Stimulated activated CD4-positive, alpha-beta T cell treated with anti-CD3 and anti-CD28 coated beads, Interleukin-12 subunit alpha, Interleukin-12 subunit beta, amount 100 ng/mL, for 4 hours (primary cell): Measurements from ENCODE around the gene TPGS2.
"Not testable (repeated sequence)": the region's sequence is repeated elsewhere in the genome, so short reads cannot be mapped to it uniquely, and the experiment has no call there.

Experiments
- DNase-seq: peaks from one replicate; pipeline ENCODE4 v3.0.0-alpha.2; 2020

TPGS2 gene

DNA sequence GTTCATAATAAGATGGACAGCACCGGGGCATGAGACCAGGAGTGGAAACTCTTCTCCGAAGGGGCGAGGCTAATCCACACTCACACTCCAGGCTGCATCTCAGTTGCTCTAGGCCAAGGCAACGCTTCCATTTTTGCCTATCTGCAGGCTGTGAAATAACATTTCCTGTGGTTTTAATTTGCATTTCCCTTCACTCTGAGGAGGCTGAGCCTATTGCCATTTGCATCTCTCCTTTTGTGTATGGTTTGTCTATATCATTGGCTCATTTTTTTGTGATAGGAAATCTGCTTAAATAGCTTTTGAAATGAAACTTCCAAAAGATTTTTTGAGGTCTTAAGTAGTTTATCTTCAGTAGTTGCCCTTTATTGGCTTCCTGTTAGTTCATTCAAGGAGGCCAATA is 57.6 kb downstream of the TPGS2 start:
- DNase-seq, result no peak

DNA sequence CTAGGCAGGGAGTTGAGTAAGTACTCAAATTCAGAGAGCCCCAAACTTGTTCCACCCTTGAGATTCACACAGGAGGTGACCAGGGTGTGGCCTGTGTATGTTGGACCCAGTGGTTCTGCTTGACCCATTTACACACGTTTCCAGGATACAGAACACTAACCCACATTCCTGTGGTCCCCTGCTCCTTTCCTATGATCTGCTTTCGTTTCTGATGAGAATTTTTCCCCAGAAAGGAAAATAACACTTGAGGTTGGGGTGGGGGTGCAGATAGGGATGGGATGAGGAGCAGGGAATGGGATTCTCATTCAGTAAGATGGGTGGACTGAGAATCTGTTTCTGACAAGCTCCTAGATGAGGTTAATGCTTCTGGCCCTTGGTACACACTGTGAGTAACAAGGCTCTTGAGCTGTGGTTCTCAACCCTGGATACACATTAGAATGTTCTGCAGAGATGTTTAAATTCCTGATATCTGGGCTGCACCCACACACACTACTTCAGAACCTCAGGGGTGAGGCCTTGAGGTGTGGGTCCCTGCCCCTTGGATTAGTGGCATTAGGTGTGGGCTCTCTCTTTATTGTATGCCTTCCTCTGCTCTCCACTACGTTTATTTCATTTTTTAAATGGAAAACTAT is 58.4 kb downstream of the TPGS2 start:
- no peak for DNase-seq

DNA sequence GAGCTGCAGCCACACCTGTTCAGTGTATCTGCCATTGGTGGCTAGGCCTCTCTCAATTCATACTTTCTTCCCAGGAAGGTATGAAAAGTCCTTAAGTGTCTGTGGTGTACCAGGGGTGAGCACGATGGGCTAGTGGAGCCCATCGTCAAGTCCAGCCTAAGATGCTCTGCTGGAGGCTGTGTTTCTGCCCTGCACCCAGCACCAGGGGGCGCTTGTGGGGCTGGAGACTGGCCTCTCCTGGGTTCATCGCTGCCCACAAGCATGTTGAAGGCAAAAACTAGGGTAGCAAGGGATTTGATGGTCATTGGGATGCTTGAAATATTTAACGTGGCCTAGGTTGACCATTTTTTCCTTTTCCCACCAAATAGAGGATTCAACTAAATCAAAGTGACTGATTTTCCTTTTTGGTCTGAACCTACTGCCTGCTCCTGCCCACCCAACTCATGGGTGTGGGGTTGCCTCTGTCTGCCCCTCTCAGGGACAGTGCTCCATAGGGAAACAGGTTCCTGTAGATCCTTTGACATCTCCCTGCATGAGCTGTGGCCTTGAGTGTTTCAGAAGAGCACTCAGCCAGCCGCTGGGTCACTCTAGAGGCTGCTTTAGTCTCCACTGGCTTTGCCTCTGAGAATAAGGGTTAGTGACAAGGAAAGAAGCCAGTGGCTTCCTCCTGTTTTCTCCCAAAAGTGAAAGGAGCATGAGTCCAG is 59.0 kb downstream of the TPGS2 start:
- DNase-seq, result peak; percentile 2

DNA sequence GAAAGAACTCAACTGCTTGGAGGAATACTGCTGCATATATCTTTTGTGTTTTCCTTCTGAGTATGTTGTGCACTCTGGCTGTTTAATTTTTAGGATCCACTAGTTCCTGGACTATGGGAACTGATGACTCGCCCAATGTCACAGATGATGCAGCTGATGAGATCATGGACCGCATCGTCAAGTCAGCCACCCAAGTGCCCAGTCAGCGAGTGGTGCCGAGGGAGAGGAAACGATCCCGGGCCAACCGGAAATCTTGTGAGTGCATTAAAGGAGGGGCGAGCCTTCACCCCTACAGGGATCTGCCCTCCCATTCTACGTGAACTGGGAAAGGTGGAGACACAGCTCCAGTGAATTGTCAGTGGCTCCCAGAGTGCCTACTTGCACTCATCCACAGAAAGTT is 59.6 kb downstream of the TPGS2 start:
- no peak for DNase-seq

DNA sequence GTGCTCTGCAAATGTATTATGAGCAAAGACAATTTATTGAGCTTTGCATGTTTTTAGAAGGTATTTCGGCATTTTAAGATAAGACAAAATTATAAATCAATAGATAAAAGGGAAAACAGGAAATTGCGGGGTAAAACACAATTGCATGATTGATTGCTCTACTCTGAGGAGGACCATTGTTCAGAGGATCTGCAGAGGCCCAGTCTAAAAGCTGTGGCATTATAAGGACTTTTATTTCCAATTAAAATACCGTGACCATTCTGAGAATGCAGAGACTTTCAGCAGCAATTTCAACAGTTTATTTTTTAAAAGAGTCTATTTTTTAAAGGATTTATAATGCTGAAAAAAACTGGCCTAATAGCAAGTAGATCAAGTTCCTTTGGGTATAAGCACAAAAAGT is 62.0 kb downstream of the TPGS2 start:
- DNase-seq, result no peak

DNA sequence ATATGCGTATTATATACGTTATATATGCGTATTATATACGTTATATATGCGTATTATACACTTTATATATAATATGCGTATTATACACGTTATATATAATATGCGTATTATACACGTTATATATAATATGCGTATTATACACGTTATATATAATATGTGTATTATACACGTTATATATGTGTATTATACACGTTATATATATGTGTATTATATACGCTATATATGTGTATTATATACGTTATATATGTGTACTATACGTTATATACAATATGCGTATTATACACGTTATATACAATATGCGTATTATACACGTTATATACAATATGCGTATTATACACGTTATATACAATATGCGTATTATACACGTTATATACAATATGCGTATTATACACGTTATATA is 65.8 kb downstream of the TPGS2 start:
- DNase-seq, result not testable (repeated sequence)

DNA sequence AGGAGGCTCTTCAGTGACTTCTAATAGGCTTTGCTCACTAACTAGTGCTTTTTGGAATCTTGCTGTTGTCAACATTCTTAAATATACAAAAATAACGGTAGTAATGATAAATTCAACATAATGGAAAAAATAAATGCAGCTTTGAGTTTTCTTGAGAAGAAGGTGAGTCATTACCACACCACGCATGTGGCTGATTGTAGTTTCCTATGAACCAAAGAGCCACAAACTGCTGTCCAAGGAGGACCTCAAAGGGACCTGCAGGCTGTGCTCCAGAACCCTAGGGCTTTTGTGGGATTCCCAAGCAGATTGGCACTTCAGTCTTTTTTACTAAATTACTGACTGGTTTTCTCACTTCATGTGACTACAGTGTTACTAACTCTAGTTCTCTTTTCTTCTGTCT is 66.7 kb downstream of the TPGS2 start:
- DNase-seq, result no peak

DNA sequence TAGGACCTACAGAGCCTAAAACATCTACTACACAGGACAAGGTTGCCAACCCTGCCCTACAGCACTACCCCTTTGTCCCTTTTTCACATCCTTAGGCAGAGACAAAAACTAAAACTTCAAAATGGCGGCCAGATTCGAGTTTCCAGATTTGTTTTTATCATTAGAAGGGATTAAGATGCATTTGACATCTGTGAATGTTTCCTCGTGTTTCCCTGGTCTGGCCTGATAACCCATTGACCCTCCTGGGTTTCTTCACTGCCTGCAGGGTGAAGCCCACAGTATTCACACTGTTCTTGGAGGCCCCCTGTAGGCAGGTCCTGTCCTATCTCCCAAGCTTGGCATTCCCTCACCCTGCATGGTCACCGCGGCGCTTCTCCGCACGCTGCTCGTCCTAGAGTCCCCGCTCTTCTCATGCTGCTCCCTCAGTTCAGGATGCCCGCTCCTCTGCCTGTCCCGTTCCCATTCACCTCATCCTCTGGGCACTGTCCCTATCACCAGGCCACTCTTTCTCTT is 67.6 kb downstream of the TPGS2 start:
- DNase-seq, result no peak

DNA sequence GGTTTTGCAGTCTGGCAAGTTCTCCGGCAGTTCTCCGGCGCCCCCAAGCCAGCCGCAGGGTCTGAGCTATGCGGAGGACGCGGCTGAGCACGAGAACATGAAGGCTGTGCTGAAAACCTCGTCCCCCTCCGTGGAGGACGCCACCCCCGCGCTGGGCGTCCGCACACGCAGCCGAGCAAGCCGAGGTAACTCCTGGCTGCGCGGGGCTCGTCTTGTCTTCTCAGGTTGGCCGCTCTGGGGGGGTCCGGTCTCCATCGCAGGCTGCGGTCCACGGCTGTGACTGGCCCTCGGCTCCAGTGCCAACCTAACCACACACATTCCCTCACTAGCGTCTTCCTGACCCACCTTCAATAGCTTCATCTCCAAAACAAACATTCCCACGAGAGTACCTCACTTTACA is 68.2 kb downstream of the TPGS2 start:
- DNase-seq, result no peak

DNA sequence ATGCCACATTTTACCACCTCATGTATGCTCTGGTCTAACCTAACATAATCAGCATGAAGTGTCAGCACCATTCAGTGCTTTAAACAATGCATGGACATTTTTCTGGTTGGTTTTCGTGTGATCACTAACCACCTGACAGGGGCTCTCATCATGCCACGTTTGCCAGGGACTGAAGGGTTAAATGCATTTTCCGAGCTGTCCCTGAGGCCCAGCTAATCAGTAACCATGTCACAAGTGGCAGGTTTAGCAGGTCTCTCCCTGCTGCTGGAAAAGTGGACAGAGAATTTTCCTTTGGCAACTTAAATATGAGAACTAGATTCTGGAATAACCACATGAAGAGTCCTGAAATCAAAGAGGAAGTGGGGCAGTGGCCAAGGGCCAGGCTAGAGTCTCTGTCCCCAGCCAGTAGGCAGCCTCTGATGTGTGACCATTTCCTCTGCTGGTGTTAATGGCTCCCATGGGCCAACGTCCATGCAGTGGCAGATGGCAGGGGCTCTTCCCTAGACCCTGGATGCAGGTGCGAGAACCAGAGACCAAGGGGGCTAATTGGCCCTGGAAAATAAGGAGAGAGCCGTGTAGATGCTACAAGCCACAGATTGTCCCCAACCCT is 69.5 kb downstream of the TPGS2 start:
- DNase-seq, result no peak

DNA sequence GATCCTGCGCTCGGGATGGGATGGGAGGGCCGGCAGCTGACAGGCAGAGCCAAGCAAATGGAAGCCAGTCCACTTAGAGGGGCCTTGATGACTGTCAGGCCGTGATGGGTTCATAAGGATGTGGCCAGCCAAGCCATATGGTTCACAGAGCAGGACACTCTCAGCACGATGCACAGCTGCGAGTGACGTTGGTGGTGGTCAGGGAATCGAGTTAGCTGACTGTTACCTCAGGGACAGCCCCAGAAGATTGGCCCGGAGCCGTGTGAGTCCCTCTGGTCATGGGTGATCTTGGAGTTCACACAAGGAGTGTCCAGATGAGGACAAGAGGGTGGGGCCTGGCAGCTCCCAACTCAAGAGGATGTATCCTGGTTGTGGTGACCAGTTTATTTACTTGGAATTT is 70.2 kb downstream of the TPGS2 start:
- no peak for DNase-seq

DNA sequence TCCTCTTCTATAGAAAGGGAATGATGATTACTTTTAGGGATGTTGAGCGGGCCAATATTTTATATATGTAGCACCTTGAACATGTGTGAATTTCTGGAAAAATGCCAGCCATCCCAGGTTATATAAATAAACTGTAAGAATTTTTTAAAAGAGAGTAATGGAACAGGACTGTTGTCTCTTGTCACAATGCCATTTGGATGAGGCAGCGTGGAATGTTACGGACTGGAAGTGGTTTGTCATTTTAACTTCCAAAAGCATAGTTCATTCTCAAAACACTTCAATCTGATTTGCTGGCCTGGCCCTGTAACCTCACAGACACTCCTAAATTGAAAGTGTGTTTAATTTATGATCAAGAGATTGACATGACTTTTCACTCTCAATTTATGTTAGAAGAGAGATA is 70.8 kb downstream of the TPGS2 start:
- no peak for DNase-seq

DNA sequence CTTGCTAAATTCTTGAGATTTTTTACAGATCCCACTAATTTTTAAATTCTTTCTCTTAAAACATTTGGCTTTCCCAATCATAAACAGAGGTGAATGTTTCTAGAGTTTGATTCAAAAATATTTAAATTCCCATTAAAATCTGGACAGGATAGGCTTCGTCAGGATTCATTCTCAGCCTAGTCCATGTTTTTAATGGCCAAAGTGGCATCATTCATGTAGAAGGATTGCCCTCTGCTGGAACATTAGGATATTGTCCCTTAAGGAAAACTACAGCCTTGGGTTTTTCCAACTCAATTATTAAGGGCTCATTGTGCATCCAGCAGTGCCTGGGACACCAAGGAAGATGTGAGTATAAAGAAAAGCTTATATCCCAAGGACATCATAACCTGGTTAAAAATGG is 71.7 kb downstream of the TPGS2 start:
- no peak for DNase-seq

DNA sequence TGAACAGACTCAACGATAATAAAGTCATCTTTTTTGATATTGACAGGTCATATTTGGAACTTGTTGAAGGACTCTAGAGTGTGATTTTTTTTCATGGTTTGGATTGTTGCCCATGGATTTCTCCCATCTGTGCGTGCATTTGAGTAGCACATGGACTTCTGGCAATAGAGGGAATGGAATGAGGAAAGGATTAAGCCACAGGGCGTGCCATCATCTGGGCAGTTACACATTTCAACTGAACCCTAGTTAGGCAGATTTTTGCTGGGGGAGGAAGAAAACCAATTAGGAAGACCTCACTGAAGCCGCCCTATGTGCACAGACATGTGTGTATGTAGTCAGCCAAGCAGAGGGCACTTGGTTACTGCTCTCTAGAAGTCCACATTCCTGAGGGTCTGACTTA is 72.6 kb downstream of the TPGS2 start:
- no peak for DNase-seq

DNA sequence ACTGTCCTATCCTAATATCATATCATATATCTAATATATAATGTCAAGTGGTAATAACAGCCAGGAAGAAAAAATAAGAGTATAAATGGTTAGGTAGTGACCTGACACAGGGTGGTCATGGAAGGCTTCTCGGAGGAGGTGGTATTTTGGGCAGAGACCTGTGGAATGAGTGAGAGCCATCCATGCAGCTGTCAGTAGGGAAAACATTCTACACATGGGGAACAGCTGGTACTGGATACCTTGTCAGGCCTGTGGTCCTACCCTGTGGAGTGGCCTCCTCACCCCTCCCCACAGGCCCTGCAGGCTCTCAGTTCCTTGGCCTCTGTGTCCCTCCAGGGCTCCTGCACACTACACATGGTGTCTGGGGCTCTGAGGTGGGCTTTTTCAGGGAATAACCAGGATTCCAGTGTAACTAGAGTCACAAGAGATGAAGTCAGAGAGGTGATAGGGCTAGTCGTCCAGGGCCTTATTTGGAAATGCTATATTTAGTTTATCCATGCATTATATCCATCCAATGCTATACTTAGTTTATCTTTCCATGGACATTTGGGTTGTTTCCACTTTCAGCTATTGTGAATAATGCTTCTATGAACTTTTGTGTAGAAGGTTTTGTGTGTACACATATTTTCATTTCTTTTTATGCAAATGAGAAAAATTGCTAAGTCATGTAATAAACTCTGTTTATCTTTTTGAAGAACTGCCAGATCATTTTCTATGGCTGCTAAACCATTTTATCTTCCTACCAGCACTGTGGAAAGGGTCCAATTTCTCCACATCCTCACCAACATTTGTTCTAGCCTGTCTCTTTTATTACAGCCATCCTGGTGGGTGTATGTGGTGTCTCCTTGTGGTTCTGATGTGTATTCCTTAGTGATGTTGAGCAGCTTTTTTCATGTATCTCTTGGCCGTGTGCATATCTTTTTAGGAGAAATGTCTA is 75.6 kb downstream of the TPGS2 start:
- no peak for DNase-seq

DNA sequence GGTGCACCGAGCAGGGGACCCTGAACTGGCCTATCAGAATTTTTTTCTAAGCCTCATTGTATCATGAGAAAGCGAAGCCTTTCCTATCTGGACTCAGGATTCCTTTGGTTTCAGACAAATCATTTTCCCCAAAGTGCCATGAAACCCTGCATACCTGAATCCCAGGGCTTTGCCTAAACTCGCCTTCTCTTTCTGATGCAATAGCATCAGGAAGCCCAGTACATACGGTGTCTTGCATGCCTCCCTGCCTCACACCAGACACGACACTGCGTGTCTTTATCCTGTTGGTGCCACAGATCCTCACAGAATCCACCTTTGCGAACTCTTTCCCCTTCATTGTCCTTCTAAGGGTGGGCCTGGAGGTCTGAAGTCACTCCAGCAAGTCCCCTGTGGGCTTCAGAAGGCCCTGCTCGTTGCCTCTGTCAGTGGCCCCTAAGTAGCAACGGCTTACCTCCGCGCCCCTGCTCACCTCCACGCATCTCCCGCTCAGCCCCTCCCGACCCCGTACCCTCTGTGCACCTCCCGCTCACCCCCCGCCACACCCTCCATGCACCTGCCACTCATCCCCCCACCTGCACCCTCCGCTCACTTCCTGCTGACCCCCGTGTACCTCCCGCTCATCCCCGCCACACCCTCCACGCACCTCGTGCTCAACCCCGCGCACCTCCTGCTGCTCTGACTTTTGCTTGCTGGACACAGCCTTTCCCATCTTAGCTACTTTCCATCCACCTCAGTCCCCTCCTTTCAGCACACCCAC is 83.4 kb downstream of the TPGS2 start:
- no peak for DNase-seq

DNA sequence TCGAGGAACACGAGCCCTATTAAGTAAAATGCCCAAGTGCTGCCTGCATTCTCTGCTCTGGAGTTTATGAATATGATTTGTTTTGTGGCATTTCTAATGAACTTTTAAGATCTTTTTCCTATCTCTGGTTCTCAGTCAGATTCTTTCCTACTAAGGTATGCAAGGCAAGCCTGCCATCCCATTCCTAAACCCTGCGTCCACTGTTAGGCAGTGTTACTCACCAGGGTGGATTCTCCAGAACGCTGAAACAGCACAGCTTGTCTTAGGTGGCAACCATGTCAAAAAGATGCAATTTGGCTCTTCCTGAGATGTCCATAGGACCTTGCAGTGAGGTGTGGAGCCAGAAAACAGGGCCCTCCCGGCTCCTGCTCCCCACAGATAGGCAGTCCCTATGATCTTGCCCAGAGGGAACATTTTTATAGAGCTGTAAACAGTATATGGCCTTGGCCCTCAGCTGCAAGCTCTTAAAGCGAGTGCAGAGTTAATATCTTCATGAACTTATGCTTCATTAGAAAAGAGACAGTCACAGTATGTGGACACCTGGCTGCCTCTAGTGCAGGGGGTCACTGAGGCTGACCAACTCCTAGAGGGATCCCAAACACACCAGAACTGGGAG is 84.4 kb downstream of the TPGS2 start:
- DNase-seq, result no peak
